ENCODE data around the gene HK1.

HK1 gene

DNA sequence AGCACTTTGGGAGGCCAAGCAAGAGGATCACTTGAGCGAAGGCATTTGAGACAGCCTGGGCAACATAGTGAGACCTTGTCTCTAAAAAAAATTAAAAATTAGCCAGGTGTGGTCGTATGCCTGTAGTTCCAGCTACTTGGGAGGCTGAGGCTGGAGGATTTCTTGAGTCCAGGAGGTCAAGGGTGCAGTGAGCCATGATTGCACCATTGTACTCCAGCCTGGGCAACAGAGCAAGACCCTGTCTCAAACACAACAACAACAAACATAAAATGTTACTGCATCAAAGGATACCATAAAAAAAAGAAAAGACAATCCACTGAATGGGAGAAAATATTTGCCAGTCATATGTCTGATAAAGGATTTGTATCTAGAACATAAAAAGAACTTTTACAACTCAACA is 77.9 kb downstream of the HK1 start:
- Histone ChIP-seq H3K4me3 (no peak overlapping the region), H3K27ac (no peak overlapping the region)
- DNase-seq (ENCODE audit: low spot score) = no peak
- no peak for TF ChIP-seq CTCF (IDR thresholded peaks at IDR 0.05)

DNA sequence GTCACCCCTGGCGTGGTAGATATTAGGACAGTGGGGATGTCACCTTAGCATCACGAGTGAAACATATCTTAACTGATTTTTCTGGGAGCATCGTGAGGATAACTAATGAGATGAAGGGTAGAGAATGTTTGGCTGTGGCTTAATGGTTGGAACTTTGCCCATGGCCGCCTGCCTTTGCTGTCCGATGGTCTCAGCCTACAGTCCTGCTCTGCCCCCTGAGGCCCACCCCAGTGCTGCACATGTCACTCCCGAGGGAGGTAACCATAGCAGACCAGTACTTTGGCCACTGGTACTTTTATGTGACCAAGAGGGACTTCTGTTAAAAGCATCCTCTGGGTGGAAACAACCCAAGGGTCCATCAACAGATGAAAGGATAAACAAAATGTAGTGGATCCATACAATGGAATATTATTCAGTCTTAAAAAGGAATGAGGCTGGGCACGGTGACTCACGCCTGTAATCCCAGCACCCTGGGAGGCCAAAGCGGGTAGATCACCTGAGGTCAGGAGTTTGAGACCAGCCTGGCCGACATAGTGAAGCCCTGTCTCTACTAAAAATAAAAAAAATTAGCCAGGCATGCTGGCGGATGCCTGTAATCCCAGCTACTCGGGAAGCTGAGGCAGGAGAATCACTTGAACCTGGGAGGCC is 80.0 kb downstream of the HK1 start:
- no peak for DNase-seq (ENCODE audit: low spot score)
- Histone ChIP-seq H3K4me3 (no peak overlapping the region), H3K27ac (peak overlapping the region in 1 of 2 donors; percentile 71)
- no peak for TF ChIP-seq CTCF (IDR thresholded peaks at IDR 0.05)

DNA sequence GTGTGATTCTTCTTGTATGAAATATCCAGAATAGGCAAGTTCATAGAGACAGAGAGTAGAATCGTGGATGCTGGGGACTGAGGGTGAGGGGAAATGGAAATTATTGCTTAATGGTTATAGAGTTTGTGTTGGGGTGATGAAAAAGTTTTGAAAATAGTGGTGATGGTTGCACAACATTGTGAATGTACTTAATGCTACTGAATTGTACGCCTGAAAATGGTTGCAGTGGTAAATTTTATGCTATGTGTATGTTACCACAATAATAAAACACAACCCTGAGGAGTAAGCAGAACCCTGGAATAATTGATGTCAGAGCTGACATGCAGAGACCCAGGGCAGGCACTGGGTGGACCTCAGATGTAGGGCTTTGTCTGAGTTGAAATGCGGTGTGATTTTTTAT is 80.9 kb downstream of the HK1 start:
- no peak overlapping the region for H3K4me3 ChIP-seq
- TF ChIP-seq CTCF (IDR thresholded peaks at IDR 0.05) = no peak

DNA sequence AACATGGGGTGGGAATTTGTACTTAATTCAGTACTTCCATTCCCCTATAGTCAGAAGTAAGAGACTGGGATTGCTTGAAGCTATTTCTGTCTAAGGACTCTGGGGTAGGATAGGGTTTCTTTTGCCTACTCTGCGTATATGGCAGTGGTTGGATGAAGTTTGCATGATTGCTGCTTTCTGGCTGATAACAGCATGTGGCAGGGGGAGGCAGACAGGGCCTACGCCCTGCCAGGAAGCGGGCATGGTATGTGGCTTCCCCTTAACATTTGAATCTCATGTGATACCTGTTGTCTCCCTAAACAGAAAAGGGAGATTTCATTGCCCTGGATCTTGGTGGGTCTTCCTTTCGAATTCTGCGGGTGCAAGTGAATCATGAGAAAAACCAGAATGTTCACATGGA is 81.3 kb downstream of the HK1 start:
- DNase-seq (ENCODE audit: low spot score) = no peak
- Histone ChIP-seq H3K4me3 (no peak overlapping the region), H3K27ac (peak overlapping the region; percentile 73 to 97)
- TF ChIP-seq CTCF (IDR thresholded peaks at IDR 0.05) = no peak

More for the DNA sequence above, 80.9 kb downstream of the HK1 start:
- H3K27ac ChIP-seq = peak overlapping the region; percentile 73 to 97
- no peak for DNase-seq (ENCODE audit: low spot score)

DNA sequence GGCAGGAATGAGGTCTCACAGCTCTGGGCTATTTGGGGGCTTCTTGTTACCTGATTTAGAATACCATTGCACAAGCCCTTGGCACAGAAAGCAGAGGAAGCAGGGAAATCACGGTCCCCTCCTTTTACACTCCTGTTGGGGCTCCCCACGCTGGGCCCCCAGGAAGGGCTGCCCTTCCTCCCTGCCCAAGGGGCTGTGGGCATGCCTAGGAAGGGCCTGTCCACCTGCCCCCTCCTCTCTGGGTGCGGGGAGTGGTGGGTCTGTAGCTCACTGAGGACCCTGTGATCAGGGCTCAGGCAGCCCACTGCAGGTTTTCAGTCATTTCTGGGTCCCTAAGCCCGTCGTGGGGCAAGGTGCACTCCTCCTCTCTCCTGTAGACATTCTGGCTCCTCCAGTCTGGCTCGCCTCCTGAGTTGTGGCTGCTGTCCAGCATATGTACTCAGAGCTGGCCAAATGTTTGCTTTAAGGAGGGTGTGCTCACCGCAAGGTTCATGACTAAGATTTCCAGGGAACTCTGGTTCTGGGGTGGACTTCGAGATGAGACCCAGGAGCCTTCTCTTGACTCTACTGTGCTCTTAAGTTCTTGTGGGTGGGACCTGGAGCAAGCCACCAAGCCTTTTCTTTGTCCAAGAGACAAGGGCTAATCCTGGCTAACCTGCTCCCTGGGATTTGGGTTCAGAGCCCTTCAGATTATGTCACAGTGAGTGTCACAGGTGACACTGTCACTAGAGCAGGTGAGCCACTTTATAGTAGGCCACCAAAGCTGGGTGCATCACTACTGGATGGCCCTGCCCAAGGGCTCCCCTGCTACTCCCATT is 82.4 kb downstream of the HK1 start:
- TF ChIP-seq CTCF (IDR thresholded peaks at IDR 0.05) = no peak
- DNase-seq (ENCODE audit: low spot score) = peak; percentile 91
- peak overlapping the region; percentile 35 for H3K4me3 ChIP-seq
- H3K27ac ChIP-seq = peak overlapping the region; percentile 73 to 97

GRCh38 chr10:69361303-69361614 is 83.0 kb downstream of the HK1 start:
- Histone ChIP-seq H3K4me3 (peak overlapping the region; percentile 35), H3K27ac (peak overlapping the region; percentile 73 to 97)
- TF ChIP-seq CTCF (IDR thresholded peaks at IDR 0.05) = no peak
- no peak for DNase-seq (ENCODE audit: low spot score)

DNA sequence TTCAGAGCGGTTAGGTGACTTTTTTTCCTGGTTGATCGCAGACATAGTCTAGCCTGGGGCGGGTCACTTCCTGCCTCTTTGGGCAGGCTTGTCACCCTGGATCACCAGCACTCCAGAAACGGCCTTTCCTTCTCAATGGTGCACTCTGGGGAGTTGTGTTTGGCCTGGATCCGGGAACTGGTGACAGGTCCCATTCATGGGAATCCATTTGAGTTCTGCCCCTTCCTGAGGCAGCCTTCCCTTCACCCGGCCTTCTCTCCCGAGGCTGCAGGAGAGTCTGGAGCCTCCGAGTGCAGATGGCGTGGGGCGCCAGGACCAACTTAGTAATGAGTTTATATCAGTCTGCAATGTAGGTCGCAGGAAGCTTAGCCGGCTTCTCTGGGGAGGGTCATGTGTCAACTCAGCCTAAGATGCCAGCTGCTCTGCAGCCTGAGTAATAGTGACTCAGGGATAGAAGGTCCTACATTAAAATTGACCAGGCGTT is 84.2 kb downstream of the HK1 start:
- DNase-seq (ENCODE audit: low spot score) = peak; percentile 94
- peak overlapping the region; percentile 73 to 97 for H3K27ac ChIP-seq
- no peak for TF ChIP-seq CTCF (IDR thresholded peaks at IDR 0.05)
- H3K4me3 ChIP-seq = no peak overlapping the region

Data from coronary artery (tissue), 2 donors.